ENCODE data around the gene LCE7A.
A peak's percentile ranks its signal among the peaks of the same experiment; 100 is the strongest.

The LCE7A gene

GRCh38 chr1:152859696-152860095 is at the start of gene LCE7A:
Gene LCE7A, plus strand, starts transcription at chr1:152859996. Its CDS starts 702 bp downstream, at chr1:152860698.
- no peak for DNase-seq (ENCODE audit: low spot score)

GRCh38 chr1:152811050-152811449 is 48.7 kb upstream of the LCE7A start:
- no peak for DNase-seq (ENCODE audit: low spot score)

- no peak for DNase-seq (ENCODE audit: low spot score)
These were observed 48.1 kb upstream of the LCE7A start, which contains the start of gene LCE1B for GRCh38 chr1:152811671-152812070. Gene LCE1B, plus strand, starts transcription at chr1:152811971. Its CDS starts 476 bp downstream, at chr1:152812447.

GRCh38 chr1:152817309-152817708 is 42.5 kb upstream of the LCE7A start:
- DNase-seq (ENCODE audit: low spot score), result no peak

- no peak for DNase-seq (ENCODE audit: low spot score)
These were observed 36.5 kb upstream of the LCE7A start for GRCh38 chr1:152823294-152823693.

GRCh38 chr1:152824964-152825363 is 34.8 kb upstream of the LCE7A start:
- no peak for DNase-seq (ENCODE audit: low spot score)

GRCh38 chr1:152827173-152827572 is 32.6 kb upstream of the LCE7A start, which contains the start of gene LCE1A:
Gene LCE1A, plus strand, starts transcription at chr1:152827473. Its CDS starts 0 bp downstream, at chr1:152827473.
- DNase-seq (ENCODE audit: low spot score), result no peak

- DNase-seq (ENCODE audit: low spot score), result no peak
These were observed 22.9 kb upstream of the LCE7A start for GRCh38 chr1:152836870-152837269.

- DNase-seq (ENCODE audit: low spot score), result no peak
These were observed 17.2 kb upstream of the LCE7A start, which contains the start of gene LCE6A for GRCh38 chr1:152842556-152842955. Gene LCE6A, plus strand, starts transcription at chr1:152842856. Its CDS starts 665 bp downstream, at chr1:152843521.

- no peak for DNase-seq (ENCODE audit: low spot score)
These were observed 4.1 kb upstream of the LCE7A start for GRCh38 chr1:152855661-152856060.

GRCh38 chr1:152858062-152858461 is 1.7 kb upstream of the LCE7A start:
- no peak for DNase-seq (ENCODE audit: low spot score)

GRCh38 chr1:152860129-152860528 is 333 bp downstream of the LCE7A start:
- DNase-seq (ENCODE audit: low spot score), result no peak

GRCh38 chr1:152861374-152861773 is 1.6 kb downstream of the LCE7A start:
- DNase-seq (ENCODE audit: low spot score), result no peak

GRCh38 chr1:152864443-152864842 is 4.6 kb downstream of the LCE7A start:
- no peak for DNase-seq (ENCODE audit: low spot score)

- no peak for DNase-seq (ENCODE audit: low spot score)
These were observed 6.5 kb downstream of the LCE7A start for GRCh38 chr1:152866321-152866720.

GRCh38 chr1:152869808-152870419 is 10.1 kb downstream of the LCE7A start:
- peak; percentile 62 for DNase-seq (ENCODE audit: low spot score)

GRCh38 chr1:152870831-152871730 is 11.3 kb downstream of the LCE7A start:
- peak; percentile 16 for DNase-seq (ENCODE audit: low spot score)

GRCh38 chr1:152871731-152872126 is 11.9 kb downstream of the LCE7A start:
- DNase-seq (ENCODE audit: low spot score), result no peak

GRCh38 chr1:152873495-152873894 is 13.7 kb downstream of the LCE7A start:
- DNase-seq (ENCODE audit: low spot score), result no peak

GRCh38 chr1:152876827-152877226 is 17.0 kb downstream of the LCE7A start:
- no peak for DNase-seq (ENCODE audit: low spot score)

- DNase-seq (ENCODE audit: low spot score), result no peak
These were observed 18.2 kb downstream of the LCE7A start, which contains the start of gene SMCP for GRCh38 chr1:152878042-152878441. Gene SMCP, plus strand, starts transcription at chr1:152878322. Its CDS starts 6,101 bp downstream, at chr1:152884423.

- no peak for DNase-seq (ENCODE audit: low spot score)
These were observed 19.9 kb downstream of the LCE7A start for GRCh38 chr1:152879559-152880198.
